Femur (tissue), 1 donor: ENCODE data around the gene CITED2.

ENCODE experiments used
- DNase-seq: peaks from one replicate; pipeline ENCODE4 v3.0.0-alpha.2; 2017

Gene CITED2

DNA sequence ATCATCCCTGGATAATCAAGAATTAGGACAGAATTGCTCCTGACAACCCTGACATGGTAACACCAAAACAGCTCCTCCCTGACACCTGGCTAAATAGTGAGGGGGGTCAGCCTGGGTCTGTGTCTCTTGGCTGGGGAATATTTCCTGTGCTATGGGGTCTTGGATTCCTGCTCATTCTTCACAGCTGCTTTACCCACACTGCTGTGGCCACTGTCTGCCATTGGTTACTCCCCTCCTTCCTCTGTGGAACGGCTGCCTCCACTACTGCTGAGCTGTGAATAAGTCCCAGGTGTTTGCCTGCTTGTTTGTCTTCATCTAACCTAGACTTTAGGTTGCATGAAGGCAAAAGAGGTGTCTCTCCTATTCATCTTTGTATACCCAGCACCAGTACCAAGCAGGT is 48.8 kb downstream of the CITED2 start:
- DNase-seq: no peak

DNA sequence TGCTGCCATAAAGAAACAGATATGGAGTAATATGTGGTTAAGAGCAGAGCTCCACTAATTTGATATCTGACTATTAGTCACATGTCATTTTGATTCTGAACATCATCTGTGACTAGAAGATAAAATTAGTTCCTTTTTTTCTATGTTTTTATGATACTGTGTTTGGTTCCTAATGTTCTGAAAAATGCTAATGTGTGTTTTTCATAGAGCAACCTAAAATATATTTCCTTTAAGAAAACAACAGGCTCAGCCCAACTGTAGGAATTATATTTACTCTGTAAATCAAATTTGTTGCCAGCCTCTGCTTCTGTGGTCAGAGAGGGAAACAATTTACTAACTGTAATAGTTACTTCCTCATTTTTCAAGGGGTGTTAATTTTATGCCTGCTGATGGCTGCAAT is 49.3 kb downstream of the CITED2 start:
- no peak for DNase-seq

DNA sequence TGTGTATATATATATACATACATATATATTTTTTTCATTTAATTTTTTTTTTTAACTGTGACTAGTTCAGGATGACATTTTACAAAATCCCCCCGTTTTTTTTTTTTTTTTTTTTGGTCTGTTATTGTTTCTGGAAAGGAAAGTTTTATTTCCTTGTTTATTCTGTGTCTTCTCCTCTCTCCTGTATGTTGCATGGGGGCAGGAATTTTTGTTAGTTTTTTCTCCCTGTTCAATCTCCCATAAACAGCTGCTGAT is 50.2 kb downstream of the CITED2 start:
- no peak for DNase-seq

DNA sequence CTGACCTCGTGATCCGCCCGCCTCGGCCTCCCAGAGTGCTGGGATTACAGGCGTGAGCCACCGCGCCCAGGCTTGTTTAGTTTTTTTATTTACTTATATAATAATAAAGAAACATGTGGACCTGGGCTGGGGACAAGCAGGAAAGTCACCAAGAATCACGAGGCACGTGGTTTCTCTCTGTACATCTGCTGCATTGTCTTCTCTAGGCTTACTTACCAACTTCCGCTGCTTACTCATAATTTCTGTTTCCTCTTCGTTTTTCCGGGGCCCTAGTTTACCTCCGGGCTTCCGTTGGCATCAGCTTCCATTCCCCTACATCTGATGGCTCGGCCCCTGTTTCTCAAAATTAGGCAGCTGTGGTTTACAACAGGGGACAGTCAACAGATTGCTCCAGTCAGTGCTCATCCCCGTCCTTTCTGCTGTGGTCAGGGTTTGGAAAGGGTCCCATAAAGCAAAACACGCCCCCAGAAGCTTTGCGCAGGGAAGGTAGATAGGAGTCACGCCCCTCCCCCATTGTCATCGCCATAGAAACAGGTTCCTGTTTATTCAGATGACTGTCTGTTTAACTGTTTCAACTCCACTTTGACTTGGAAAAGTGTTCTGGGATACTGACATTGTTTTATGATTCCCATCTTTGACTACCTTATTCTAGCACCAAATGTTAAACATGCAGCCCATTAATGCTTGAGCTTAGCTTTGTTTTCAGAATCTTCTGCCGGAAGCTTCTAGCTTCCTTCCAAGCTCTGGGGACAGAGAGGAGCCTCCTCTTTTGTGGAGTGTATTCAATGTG is 50.7 kb downstream of the CITED2 start:
- peak; percentile 84 for DNase-seq
